ENCODE results near the gene CDC27. TPM values are rescaled to one million over a fixed set of nuclear protein-coding genes. Genes with fewer than 3 reads are reported as not detected.

CDC27 gene
- total RNA-seq, 1 donor: 130 TPM

Other genes with a start within 250 kb of the CDC27 start
- gene RPRML, start 210.0 kb downstream of the CDC27 start, total RNA-seq: not detected in 2 replicates
- gene MYL4, start 20.1 kb upstream of the CDC27 start, total RNA-seq: not detected in 2 replicates
- 79.9 and 95.0 TPM in 2 replicates for gene ITGB3, start 64.5 kb upstream of the CDC27 start, total RNA-seq
- gene EFCAB13, start 134.7 kb upstream of the CDC27 start, total RNA-seq: 3.9 and 7.7 TPM in 2 replicates